ENCODE results near the gene RUNX3.

DNA sequence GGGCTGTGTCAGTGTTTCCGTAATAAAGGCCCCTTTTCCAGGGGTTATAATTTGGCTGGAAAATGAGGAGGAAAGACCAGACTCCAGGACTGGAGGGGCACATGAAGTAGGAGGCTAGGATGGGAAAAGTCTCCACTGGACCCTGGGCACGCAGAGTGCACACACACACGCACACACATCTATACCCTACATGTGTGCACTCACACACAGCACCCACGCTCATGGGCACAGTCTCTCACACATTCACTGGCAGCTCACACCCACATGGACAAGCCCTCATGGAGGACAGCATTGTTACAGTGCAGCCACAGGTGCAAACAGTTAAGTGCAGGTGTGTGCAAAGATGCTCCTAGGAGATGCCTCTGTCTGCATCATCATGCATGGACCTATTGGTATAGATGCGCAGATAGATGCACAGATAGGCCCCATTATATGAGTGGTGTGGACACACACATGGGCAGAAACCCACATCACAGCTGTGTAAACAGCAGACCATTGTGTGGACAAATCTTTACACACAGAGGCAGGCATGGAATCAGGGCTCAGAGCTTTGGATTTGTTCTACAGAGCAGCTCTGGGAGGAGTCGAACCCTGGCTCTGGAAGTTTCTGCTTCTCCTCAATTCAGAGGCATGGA is 9.1 kb upstream of the RUNX3 start:
- TF ChIP-seq POLR2A (IDR thresholded peaks at IDR 0.05; ENCODE audit: low read depth, low read length) (peak; percentile 43; the same call in 1 of the 2 replicates), POLR2AphosphoS5 (IDR thresholded peaks at IDR 0.05; ENCODE audit: low read depth, low read length) (peak; percentile 67), TAF1 (IDR thresholded peaks at IDR 0.05; ENCODE audit: borderline replicate concordance, low read depth, low read length) (no peak)

Data from GM12892 (cell line).